Right ventricle myocardium inferior (tissue), 1 donor: Measurements from ENCODE around the gene PFKL. TPM values are rescaled to one million over a fixed set of nuclear protein-coding genes. Genes with fewer than 3 reads are reported as not detected.
A peak's percentile ranks its signal among the peaks of the same experiment; 100 is the strongest.
"Not testable (repeated sequence)": the region's sequence is repeated elsewhere in the genome, so short reads cannot be mapped to it uniquely, and the experiment has no call there.

ENCODE experiments used
- ATAC-seq: fragments of 200-7000 bp; cut with Tn5 transposase; one replicate; pipeline ENCODE4 v1.9.1; 2020; ENCODE audit warnings: mild to moderate bottlenecking, moderate library complexity
- DNase-seq: peaks from one replicate; pipeline ENCODE4 v3.0.0; 2021; ENCODE audit errors: missing footprints
- intact Hi-C: fragments of 100-400 bp; cut with DNase I; formaldehyde crosslinking; loops from one replicate; pipeline ENCODE4 v1.11.0; 2022
- total RNA-seq: library from RNA; stranded (reverse); fragmentation: NEBNext Ultra II Directional; extraction: Animal tissue kit (Norgen Biotek cat#: 25700); gene quantifications from one replicate; pipeline ENCODE4 v1.2.1, GENCODE V29; 2021
- donor health status: DM: no; HTN: yes; CAD: no; lungs with severe emphysema.

PFKL gene
- total RNA-seq, 1 donor from 2014 or later = 52.5 TPM

DNA sequence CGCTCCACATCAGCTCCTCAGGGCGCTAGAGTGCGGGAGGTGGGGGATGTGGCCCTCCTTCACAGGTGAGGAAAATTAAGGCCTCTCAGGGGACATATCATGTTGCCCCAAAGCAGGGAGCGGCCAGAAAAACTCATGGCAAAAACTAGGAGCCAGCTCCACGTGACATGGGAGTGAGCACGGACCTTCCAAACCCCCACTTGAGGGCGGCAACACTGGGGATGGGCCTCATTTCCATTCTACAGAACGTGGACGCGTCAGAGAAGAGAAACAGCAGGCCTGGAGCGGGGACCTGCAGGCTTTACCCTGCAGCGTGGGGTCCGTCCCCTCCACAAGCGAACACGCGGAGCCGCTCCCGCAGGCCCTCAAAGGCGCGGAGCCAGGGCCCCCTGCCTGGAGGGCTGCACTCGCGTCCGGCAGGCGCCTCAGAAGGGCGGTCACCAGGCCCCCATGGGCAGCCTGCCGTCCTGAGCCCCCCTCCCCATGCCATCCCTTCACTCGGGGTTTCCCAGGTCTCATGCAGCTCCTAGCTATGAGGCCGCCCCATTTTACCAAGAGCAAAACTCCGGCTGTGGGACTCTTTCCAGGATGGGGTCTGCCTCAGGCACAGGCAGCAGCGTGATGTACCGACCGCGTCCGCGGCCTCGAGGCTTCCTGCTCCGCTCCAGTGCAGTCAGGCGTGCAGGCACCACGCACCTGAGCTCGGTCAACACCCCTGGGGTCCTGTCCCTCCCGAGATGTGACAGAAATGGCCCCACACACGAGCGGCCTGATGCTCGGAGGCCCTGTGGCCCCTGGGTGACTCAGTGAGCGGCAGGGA is 33.9 kb downstream of the PFKL start:
- intact Hi-C loops = no loop called here
- ATAC-seq (no peak), DNase-seq (peak; percentile 63)

DNA sequence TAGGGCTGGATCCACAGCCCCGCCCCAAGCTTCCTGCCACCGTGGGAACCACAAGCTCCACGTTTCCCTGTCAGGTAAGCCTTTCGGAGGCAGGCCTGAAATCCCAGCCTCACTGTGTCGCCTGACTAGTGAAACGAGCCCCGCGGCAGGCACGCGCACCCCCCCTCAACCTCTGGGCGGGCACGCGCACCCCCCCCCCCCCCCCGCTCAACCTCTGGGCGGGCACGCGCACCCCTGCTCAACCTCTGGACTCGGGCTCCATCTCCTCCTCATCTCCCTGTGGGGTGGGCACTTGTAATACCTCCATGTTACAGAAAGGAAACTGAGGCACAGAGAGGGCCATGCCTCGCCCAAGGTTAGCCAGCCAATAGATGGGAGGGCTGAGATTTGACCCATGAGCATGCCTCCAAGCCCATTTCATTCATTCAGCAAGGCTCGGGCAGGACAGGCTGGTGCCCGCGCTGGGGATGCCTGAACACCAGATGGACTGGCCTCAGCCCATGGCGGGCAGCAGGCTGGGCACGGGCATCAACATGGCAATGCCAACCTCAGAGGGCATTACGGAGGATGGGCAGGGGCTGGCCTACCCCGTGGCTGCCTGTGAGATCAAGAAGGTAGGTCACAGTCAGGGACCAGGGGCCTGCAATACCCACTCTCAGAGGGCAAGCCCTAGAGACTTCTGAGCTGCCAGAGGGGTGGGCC is 34.6 kb downstream of the PFKL start:
- DNase-seq = peak; percentile 64
- intact Hi-C loops = loop anchor here (5.0 kb wide), 1 partner anchor 103 kb away; no protein-coding TSS in a partner anchor
- ATAC-seq = no peak

DNA sequence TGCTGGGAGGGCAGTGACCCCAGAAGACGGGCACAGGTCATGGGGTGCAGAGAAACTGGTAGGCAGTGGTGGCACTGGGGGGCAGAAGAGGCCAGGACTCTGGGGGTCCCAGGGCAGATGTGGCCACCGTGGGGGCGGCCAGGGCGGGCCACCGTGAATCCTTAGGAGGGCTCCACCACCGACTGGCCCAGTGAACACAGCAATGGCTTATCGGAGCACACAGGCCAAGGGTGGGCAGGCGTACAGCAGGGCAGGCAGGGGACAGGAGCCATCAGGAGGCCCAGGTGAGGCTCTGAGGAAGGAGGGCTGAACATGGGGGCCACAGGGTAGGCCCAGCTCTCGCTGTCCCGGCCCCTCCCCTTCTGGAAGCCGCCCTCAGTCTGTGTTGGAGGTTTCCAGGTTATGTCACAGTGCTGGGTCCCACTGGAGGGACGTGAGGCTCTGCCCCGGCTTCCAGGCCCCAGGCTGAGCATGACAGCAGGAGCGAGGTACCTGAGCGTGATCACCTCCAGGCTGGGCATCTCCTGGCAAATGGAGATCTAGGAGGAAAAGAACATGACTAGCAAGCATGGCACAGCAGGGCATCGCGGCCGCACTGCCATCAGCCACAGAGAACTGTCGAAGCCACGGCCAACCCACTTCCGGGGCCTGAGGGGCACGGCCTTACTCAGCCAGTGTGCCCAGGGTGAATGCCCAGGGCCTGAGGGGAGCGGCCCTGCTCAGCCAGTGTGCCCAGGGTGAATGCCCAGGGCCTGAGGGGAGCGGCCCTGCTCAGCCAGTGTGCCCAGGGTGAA is 35.6 kb downstream of the PFKL start:
- peak; percentile 63 for DNase-seq

DNA sequence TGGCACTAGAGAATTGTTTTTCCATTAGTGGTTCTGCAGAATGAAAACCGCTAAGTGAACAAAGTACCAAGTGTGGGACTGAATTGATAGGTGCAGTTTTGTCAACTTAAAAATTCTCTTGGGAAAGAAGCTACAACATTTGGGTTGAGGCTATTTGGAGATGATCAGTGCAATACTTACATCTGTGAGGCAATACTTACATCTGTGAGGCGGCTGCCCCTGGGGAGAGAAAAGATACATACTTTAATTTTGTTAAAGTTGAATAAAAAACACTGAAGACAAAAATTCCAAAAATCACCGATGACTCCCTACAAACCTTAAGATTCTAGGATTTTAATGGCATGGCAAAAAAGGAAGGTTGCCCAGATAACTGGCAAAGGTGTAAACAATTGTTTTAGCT is 37.6 kb downstream of the PFKL start:
- DNase-seq (peak; percentile 41), ATAC-seq (no peak)
- intact Hi-C loops = loop anchor here (5.0 kb wide), 1 partner anchor 100 kb away; no protein-coding TSS in a partner anchor

More for the DNA sequence above, 35.6 kb downstream of the PFKL start:
- intact Hi-C loops = loop anchor here (5.0 kb wide), 1 partner anchor 102 kb away; no protein-coding TSS in a partner anchor
- no peak for ATAC-seq

GRCh38 chr21:44337941-44338895 is 38.4 kb downstream of the PFKL start:
- intact Hi-C loops = loop anchor here (5.0 kb wide), 1 partner anchor 99 kb away; no protein-coding TSS in a partner anchor
- peak; percentile 32 for ATAC-seq
- peak; percentile 79 for DNase-seq

GRCh38 chr21:44338971-44339910 is 39.4 kb downstream of the PFKL start, which contains the start of gene CFAP410:
Gene CFAP410 (minus strand): TSS chr21:44339390. CDS start chr21:44339194, 196 bp downstream.
- intact Hi-C loops = loop anchor here (5.0 kb wide), 1 partner anchor 98 kb away; no protein-coding TSS in a partner anchor
- DNase-seq (peak; percentile 97), ATAC-seq (peak; percentile 94)

GRCh38 chr21:44341726-44342458 is 42.0 kb downstream of the PFKL start:
- ATAC-seq, DNase-seq, intact Hi-C loops: not testable (repeated sequence)

GRCh38 chr21:44342981-44343380 is 43.1 kb downstream of the PFKL start:
- ATAC-seq, intact Hi-C loops, DNase-seq: not testable (repeated sequence)

- intact Hi-C loops = no loop called here
- ATAC-seq = no peak
- peak; percentile 61 for DNase-seq
Observed at GRCh38 chr21:44344541-44345183, 44.8 kb downstream of the PFKL start.

DNA sequence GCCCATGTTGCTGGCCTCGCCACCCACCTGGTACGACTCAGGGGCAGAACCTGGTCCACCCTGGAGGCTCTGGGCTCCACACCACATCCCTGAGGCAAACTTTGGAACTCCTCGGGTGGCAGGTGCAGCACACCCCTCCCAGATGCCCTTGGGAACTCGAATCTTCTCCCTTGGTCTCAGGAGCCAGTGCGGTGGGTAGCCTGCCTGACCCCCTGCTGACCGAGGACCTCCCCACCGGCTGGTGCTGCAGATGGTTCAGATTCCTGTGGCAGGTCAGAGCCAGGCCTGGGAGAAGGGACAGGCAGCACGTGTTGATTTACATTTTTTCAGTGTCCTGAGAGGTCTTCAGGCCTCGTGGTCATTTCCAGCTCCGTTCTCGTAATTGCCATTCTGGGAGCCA is 45.6 kb downstream of the PFKL start:
- DNase-seq (peak; percentile 31), ATAC-seq (no peak)
- intact Hi-C loops = no loop called here

- ATAC-seq = no peak
- intact Hi-C loops = no loop called here
- no peak for DNase-seq
Observed at GRCh38 chr21:44347911-44348451, 48.1 kb downstream of the PFKL start.

- ATAC-seq = no peak
- DNase-seq = peak; percentile 18
- intact Hi-C loops = no loop called here
Observed at GRCh38 chr21:44348861-44349260, 49.0 kb downstream of the PFKL start.

GRCh38 chr21:44349416-44349846 is 49.6 kb downstream of the PFKL start:
- ATAC-seq (no peak), DNase-seq (peak; percentile 48)

DNA sequence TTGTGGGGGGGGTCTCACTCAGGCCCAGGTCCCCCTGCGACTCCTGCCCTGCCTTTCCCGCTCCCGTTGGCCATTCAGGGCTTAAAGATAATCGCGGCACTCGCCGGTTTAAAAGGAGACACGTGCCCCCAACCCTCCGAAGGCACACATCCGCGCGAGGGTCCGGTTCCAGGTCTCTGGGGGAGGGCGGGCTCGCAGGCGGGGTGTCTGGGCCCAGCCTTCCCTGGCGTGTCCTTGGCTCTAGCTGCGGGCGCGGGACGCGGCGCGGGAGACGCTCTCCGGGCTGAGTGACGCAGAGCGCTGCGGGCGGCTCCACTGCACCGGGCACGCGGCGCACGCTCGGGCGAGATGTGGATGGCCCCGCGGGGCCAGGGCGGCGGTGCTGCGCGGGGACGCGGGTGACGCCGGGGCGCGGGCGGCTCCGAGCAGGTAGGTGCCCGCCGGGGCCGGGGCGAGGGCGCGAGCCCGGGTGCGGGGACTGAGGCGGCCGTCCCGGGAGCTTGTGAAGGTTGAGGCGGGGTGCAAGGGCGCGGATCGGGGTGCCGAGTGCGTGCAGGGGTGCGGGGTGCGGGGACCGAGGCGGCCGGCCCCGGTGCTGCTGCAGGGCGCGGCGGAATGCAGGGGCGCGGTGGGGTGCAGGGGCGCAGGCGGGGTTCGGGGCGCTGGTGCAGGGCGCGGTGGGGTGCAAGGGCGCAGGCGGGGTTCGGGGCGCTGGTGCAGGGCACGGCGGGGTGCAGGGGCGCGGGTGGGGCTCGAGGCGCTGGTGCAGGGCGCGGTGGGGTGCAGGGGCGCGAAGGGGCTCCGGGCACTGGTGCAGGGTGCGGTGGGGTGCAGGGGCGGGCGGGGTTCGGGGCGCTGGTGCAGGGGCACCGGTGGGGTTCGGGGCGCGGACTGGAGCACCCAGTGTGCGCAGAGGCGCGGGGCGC is 50.3 kb downstream of the PFKL start:
- DNase-seq (peak; percentile 55), ATAC-seq (no peak)
- intact Hi-C loops = no loop called here

More at GRCh38 chr21:44349416-44349846, 49.6 kb downstream of the PFKL start:
- intact Hi-C loops = no loop called here
